Measurements from ENCODE around the gene STS.

- TF ChIP-seq CTCF (IDR thresholded peaks at IDR 0.05) (no peak), POLR2A (IDR thresholded peaks at IDR 0.05) (no peak)
These were observed 8.1 kb upstream of the STS start for GRCh38 chrX:7139202-7140081.
